Endothelial cell of umbilical vein (primary cell): Measurements from ENCODE around the gene SLC7A7.
"Not testable (repeated sequence)": the region's sequence is repeated elsewhere in the genome, so short reads cannot be mapped to it uniquely, and the experiment has no call there.

ENCODE experiments used
- EZH2 ChIP-seq: IDR thresholded peaks from 2 replicates; pipeline ENCODE4 v1.6.1; 2012; ENCODE audit warnings: borderline replicate concordance, low read depth, mild to moderate bottlenecking, moderate library complexity, low read length, inconsistent platforms; ENCODE audit not compliant: severe bottlenecking
- FOS ChIP-seq: IDR thresholded peaks from 2 replicates; pipeline ENCODE4 v1.6.1; 2011; ENCODE audit warnings: mild to moderate bottlenecking, low read length, moderate library complexity, borderline replicate concordance; ENCODE audit not compliant: insufficient read depth
- GATA2 ChIP-seq: IDR thresholded peaks from 2 replicates; pipeline ENCODE4 v1.7.0; 2011; ENCODE audit warnings: low read depth, mild to moderate bottlenecking, moderate library complexity, mixed read lengths, low read length; ENCODE audit not compliant: insufficient read length, insufficient read depth
- POLR2A ChIP-seq: IDR thresholded peaks from 2 replicates; pipeline ENCODE4 v1.6.1; 2012; ENCODE audit warnings: low read depth, mild to moderate bottlenecking, control low read depth, low read length
- POLR2AphosphoS5 ChIP-seq: IDR thresholded peaks from 2 replicates; pipeline ENCODE4 v1.6.1; 2012; ENCODE audit warnings: low read depth, mild to moderate bottlenecking, control low read depth, low read length, moderate library complexity; ENCODE audit not compliant: insufficient read depth
- TF ChIP-seq, protein P1 (sequence below), 2 donors: IDR thresholded peaks; 1 replicate in 1 of 2; 2 replicates in 1 of 2; pipeline ENCODE4 v1.5.1; 2011; ENCODE audit warnings: low read length in 2 of 2, mild to moderate bottlenecking in 2 of 2, moderate library complexity in 2 of 2, control low read depth in 1 of 2, inconsistent platforms in 1 of 2, low read depth in 1 of 2; ENCODE audit not compliant: insufficient read depth in 1 of 2; ENCODE audit errors: extremely low read depth in 1 of 2
- TF ChIP-seq, protein P2 (sequence below): IDR thresholded peaks from 2 replicates; pipeline ENCODE4 v1.6.1; 2011; ENCODE audit not compliant: insufficient read depth, insufficient read length

DNA sequence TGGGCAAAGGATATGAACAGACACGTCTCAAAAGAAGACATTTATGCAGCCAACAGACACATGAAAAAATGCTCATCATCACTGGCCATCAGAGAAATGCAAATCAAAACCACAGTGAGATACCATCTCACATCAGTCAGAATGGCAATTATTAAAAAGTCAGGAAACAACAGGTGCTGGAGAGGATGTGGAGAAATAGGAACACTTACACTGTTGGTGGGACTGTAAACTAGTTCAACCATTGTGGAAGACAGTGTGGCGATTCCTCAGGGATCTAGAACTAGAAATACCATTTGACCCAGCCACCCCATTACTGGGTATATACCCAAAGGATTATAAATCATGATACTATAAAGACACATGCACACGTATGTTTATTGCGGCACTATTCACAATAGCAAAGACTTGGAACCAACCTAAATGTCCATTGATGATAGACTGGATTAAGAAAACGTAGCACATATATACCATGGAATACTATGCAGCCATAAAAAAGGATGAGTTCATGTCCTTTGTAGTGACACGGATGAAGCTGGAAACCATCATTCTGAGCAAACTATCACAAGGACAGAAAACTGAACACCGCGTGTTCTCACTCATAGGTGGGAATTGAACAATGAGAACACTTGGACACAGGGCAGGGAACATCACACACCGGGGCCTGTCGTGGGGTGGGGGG lies 57.1 kb downstream of the SLC7A7 start:
- TF ChIP-seq, protein P1, sequence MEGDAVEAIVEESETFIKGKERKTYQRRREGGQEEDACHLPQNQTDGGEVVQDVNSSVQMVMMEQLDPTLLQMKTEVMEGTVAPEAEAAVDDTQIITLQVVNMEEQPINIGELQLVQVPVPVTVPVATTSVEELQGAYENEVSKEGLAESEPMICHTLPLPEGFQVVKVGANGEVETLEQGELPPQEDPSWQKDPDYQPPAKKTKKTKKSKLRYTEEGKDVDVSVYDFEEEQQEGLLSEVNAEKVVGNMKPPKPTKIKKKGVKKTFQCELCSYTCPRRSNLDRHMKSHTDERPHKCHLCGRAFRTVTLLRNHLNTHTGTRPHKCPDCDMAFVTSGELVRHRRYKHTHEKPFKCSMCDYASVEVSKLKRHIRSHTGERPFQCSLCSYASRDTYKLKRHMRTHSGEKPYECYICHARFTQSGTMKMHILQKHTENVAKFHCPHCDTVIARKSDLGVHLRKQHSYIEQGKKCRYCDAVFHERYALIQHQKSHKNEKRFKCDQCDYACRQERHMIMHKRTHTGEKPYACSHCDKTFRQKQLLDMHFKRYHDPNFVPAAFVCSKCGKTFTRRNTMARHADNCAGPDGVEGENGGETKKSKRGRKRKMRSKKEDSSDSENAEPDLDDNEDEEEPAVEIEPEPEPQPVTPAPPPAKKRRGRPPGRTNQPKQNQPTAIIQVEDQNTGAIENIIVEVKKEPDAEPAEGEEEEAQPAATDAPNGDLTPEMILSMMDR (IDR thresholded peaks at IDR 0.05; ENCODE audit: extremely low read depth in 1 of 2, insufficient read depth in 1 of 2, low read depth in 1 of 2, low read length in 2 of 2): not testable (repeated sequence)
- TF ChIP-seq POLR2A, EZH2, GATA2, POLR2AphosphoS5, FOS: not testable (repeated sequence)
- TF ChIP-seq, protein P2, sequence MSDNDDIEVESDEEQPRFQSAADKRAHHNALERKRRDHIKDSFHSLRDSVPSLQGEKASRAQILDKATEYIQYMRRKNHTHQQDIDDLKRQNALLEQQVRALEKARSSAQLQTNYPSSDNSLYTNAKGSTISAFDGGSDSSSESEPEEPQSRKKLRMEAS: not testable (repeated sequence)
